ENCODE results near the gene ELP4. TPM values are rescaled to one million over a fixed set of nuclear protein-coding genes. Genes with fewer than 3 reads are reported as not detected.

Gene ELP4
- total and polyA plus RNA-seq, 2 experiments from 2014 or later = 28.2 to 38.3 TPM

- Histone ChIP-seq H2AFZ (no peak overlapping the region), H3K4me3 (no peak overlapping the region), H3F3A (replicated peaks; ENCODE audit: low read depth) (no peaks in the 10 kb centered on the region), H3K4me1 (ENCODE audit: insufficient read depth) (no peaks in the 10 kb centered on the region), H3K4me2 (no peak overlapping the region), H3K27me3 (ENCODE audit: insufficient read depth) (no peaks in the 10 kb centered on the region), H3K9me2 (ENCODE audit: insufficient read depth) (no peaks in the 10 kb centered on the region), H3K27ac (ENCODE audit: low read depth) (no peak overlapping the region), H3K79me2 (replicated peaks; ENCODE audit: insufficient read depth) (no peaks in the 10 kb centered on the region), H4K20me1 (replicated peaks; ENCODE audit: insufficient read depth) (no peaks in the 10 kb centered on the region), H3K36me3 (ENCODE audit: insufficient read depth) (no peaks in the 10 kb centered on the region)
- Mint-ChIP-seq H3K4me3 (no peak overlapping the region), H3K4me1 (no peaks in the 10 kb centered on the region), H3K27ac (no peak overlapping the region), H3K9me3 (no peaks in the 10 kb centered on the region), H3K27me3 (ENCODE audit: insufficient read depth, low read depth, poor library complexity) (no peaks in the 10 kb centered on the region), H3K36me3 (ENCODE audit: low read depth) (no peaks in the 10 kb centered on the region)
- no peak for TF ChIP-seq ZNF331 (CRISPR knock-in tag; IDR thresholded peaks at IDR 0.05; ENCODE audit: low read depth)
- TF ChIP-seq STAT1 (IDR thresholded peaks at IDR 0.05; ENCODE audit: unreplicated experiment) = no peak
- no peak for TF ChIP-seq EZH2 (IDR thresholded peaks at IDR 0.05; ENCODE audit: low read depth, unreplicated experiment)
- no peak for TF ChIP-seq ZNF462 (CRISPR knock-in tag; IDR thresholded peaks at IDR 0.05)
- no peak for TF ChIP-seq EZH2phosphoT487 (IDR thresholded peaks at IDR 0.05; ENCODE audit: unreplicated experiment)
- TF ChIP-seq CREB1 (CRISPR knock-in tag; IDR thresholded peaks at IDR 0.05; ENCODE audit: low read depth) = no peak
- TF ChIP-seq ZNF114 (CRISPR knock-in tag; IDR thresholded peaks at IDR 0.05) = no peak
- no peak for TF ChIP-seq ETS1 (IDR thresholded peaks at IDR 0.05)
- no peak for TF ChIP-seq REST (IDR thresholded peaks at IDR 0.05; ENCODE audit: unreplicated experiment)
- ATAC-seq (no peak), DNase-seq (ENCODE audit: low spot score) (no peak)
Measured at GRCh38 chr11:31699066-31699465, 189.5 kb downstream of the ELP4 start.
